ENCODE measurements around the gene RPUSD1.

- TF ChIP-seq CTCF (IDR thresholded peaks at IDR 0.05): no peak
- no peak for TF ChIP-seq ZBTB33 (IDR thresholded peaks at IDR 0.05; ENCODE audit: borderline replicate concordance, low read depth)
- TF ChIP-seq POLR2AphosphoS5 (IDR thresholded peaks at IDR 0.05; ENCODE audit: low read depth, low read length): no peak
- no peak for TF ChIP-seq FOXM1 (IDR thresholded peaks at IDR 0.05; ENCODE audit: low read depth)
- TF ChIP-seq USF2 (IDR thresholded peaks at IDR 0.05; ENCODE audit: borderline replicate concordance, low read depth, low read length): no peak
- no peak for TF ChIP-seq CHD2 (IDR thresholded peaks at IDR 0.05; ENCODE audit: low read length, partially characterized antibody)
- TF ChIP-seq ELF1 (IDR thresholded peaks at IDR 0.05): no peak
- no peak for TF ChIP-seq FOXJ3 (CRISPR knock-in tag; IDR thresholded peaks at IDR 0.05)
- no peak for TF ChIP-seq PBX3 (IDR thresholded peaks at IDR 0.05)
- no peak for TF ChIP-seq MAX (IDR thresholded peaks at IDR 0.05; ENCODE audit: low read depth)
These were observed 22.0 kb downstream of the RPUSD1 start for GRCh38 chr16:766008-766819.
